Left renal cortex interstitium (tissue), 4 donors: ENCODE data around the gene CSNK2A1. TPM values are rescaled to one million over a fixed set of nuclear protein-coding genes. Genes with fewer than 3 reads are reported as not detected.
A peak's percentile ranks its signal among the peaks of the same experiment; 100 is the strongest.
"Not testable (repeated sequence)": the region's sequence is repeated elsewhere in the genome, so short reads cannot be mapped to it uniquely, and the experiment has no call there.

ENCODE experiments used
- DNase-seq, 4 donors: peaks; one replicate each; pipeline ENCODE4 v3.0.0-alpha.2; 2013; ENCODE audit warnings: low read depth in 4 of 4, low spot score in 2 of 4, missing footprints in 1 of 4
- polyA plus RNA-seq, 4 donors: library from polyadenylated mRNA; unstranded; fragments of 120-200 nt; gene quantifications; one replicate each; pipeline ENCODE4 v1.2.1, GENCODE V29; 2013; ENCODE audit not compliant: insufficient read length in 4 of 4

CSNK2A1 gene
- polyA plus RNA-seq, result 100 to 1,000 TPM; 127 to 158 (median 142) TPM

DNA sequence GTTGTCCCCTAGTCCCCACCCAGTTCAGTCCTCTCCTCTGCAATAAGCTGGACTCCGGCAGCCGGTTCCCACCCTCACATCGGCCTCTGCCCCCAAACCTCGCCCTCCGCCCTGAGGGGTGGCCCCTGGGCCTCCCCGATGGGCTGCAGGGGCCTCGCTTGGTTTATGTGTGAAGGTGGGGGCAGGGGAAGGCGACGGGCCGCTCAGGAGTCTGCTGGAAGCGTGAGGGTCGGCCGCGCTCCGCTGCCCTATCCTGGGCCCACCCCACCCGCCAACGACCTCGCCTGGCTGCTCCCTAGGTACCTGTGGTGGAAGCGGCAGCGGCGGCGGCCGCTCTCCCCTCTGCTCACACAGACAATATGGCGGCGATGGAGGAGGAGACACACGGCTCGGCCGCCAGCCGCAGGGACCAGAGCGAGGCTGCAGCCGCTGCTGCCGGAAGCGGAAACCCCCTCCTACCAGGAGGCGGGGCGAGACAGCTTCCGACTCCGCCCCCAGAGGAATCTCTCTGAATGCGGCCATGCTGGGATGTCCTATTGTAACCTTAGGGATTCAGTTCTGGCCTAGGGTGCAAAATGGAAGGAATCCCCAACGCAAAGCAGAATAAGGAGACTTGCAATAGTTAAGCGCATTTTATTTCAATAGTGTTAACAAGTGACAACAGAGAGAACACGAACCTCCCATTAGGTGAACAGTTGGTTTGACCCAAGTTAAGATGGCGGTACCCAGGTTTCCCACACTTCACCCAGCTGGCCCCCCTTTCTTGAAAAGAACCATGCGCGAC, at the start of gene CSNK2A1:
Gene CSNK2A1, minus strand, starts transcription at position 422 of the 784 bp plus-strand sequence. CDS start 35,239 bp downstream, outside the sequence.
- DNase-seq, result peak; percentile 95 to 100 (median 99)

GRCh38 chr20:592506-592905, 48.9 kb upstream of the CSNK2A1 start:
- DNase-seq, result no peak

DNA sequence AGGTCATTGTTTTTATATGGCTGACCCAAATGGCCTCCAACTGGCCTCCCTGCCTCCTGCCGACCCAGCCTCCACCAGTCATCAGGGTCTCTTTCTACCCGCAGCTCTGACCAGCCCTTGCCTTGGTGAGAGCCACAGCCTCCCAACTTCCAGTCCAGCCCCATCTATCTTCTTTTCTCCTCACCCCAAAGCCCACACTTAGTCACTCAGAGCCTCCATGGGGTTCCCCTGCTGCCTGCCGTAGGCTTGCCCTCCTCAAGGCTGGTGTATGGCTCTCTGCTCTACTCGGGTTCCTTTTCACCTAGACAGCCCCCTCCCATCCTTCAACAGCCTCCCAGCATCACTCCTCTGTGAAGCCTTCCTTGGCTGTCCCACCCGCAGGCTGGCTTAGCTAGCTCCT, 48.4 kb upstream of the CSNK2A1 start:
- DNase-seq, result no peak

- no peak for DNase-seq
Measured at GRCh38 chr20:588932-589672, 45.5 kb upstream of the CSNK2A1 start.

DNA sequence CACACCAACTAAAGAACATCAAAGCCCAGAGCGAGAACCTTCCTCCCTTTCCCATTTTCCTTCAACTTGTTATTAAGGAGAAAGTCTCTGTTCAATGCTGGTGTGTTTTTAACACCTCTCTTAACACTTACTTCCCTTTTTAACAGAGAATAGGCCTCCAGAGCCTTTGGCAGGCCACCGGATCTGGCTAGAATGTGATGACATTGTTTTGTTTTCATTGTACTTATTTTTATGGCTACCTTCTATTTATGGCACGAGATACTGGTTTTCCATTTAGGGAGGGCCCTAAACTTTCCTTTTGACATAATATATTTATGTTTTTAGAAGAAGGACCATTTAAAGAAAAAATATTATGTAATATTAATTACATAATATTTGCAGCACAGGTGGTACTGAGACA, 44.9 kb upstream of the CSNK2A1 start:
- no peak for DNase-seq

- no peak for DNase-seq
Measured at GRCh38 chr20:584971-585301, 41.3 kb upstream of the CSNK2A1 start.

DNA sequence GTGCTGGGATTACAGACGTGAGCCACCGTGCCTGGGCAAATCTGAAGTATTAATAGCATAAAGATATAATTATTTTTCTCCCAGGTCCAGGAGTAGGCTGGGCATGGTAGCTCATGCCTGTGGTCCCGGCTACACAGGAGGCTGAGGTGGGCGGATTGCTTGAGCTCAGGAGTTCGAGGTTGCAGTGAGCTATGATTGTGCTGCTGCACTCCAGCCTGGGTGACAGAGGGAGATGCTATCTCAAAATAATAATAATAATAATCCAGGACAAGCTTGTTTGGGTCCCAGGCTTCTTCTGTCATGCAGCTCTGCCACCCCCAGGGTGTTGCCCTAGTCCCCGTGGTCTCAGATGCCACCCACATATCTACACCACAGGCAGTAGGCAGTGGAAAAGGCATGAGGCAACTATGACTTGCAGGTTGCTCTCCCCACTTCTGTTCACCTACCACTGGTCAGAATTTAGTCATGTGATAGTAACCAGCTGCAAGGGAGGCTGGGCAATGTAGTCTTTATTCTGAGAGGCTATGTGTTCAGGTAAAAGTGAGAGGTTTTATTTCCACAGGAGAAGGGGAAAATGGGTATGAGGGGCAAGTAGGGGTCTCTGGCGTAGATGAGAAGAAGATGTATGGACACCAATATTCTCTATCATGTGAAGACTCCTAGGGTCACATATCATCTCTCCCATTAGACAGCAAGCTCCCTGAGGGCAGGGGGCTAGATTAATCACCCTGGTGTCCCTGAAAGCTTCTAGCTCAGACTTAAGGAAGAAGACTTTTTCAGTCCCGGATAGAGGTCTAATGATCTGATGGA, 40.8 kb upstream of the CSNK2A1 start:
- DNase-seq, result no peak

DNA sequence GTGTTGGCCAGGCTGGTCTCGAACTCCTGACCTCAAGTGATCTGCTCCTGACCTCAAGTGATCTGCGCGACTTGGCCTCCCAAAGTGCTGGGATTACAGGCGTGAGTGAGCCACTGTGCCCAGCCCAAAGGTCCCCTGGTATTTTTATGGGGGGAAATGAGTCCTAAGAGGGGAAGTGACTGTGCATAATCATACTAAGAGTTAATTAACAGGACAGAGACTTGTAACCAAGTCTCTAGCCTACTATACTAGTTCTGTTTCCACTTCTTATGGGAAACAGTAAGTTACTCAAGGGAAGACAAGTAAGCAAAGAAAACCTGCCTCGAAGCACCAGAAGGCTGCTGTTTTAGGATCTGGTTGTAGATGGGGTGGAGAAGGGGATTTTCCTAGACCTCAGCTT, 38.6 kb upstream of the CSNK2A1 start:
- DNase-seq, result no peak

DNA sequence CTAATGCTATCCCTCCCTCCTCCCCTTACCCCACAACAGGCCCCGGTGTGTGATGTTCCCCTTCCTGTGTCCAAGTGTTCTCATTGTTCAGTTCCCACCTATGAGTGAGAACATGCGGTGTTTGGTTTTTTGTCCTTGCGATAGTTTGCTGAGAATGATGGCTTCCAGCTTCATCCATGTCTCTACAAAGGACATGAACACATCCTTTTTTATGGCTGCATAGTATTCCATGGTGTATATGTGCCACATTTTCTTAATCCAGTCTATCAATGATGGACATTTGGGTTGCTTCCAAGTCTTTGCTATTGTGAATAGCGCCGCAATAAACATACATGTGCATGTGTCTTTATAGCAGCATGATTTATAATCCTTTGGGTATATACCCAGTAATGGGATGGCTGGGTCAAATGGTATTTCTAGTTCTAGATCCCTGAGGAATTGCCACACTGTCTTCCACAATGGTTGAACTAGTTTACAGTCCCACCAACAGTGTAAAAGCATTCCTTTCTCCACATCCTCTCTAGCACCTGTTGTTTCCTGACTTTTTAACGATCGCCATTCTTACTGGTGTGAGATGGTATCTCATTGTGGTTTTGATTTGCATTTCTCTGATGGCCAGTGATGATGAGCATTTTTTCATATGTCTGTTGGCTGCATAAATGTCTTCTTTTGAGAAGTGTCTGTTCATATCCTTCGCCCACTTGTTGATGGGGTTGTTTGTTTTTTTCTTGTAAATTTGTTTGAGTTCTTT, 35.5 kb upstream of the CSNK2A1 start:
- DNase-seq, result not testable (repeated sequence)

- DNase-seq, result no peak
Measured at GRCh38 chr20:577167-577791, 33.7 kb upstream of the CSNK2A1 start.

DNA sequence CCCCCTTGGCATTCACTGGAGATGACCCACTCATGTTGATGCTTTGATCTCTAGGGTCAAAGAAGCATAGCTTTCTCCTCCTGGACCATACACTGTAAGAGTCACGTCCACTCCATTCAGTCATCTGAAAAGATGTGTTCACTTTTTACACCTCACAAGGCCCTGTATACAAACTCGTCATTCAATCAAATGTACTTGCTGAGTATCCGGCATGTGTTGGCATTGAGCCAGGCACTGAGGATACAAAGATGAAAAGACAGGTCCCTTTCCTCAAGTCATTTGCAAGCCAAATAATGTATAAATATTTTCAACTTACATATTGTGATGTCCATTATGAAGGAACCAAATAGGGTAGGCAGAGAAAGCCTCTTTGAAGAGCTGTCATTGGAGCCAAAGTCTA, 32.6 kb upstream of the CSNK2A1 start:
- DNase-seq, result no peak

- no peak for DNase-seq
Measured at GRCh38 chr20:575230-575629, 31.6 kb upstream of the CSNK2A1 start.

- DNase-seq, result no peak
Measured at GRCh38 chr20:574297-574942, 30.8 kb upstream of the CSNK2A1 start.

GRCh38 chr20:573414-574296, 30.1 kb upstream of the CSNK2A1 start:
- no peak for DNase-seq

DNA sequence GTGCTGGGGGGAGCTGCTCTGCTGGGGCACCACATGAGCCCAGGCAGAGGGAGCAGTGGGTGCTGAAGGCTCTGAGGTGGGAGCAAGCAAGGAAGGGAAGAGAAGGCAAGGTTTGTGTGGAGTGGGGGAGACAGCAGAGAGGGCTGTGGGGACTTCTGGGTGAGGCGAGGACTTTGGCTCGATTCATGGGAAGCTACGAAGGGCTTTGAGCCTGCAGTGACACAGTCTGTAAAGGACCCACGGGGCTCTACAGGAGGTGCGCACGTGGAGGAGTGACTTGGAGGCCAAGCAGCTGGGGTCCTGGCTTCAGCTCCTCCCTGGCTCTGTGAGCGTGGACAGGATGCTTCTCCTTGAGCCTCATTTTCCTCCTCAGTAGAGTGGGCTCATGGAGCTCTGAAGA, 29.1 kb upstream of the CSNK2A1 start:
- no peak for DNase-seq

GRCh38 chr20:571754-572441, 28.3 kb upstream of the CSNK2A1 start:
- peak in 3 of 4 donors; percentile 27 to 50 (median 50) for DNase-seq

DNA sequence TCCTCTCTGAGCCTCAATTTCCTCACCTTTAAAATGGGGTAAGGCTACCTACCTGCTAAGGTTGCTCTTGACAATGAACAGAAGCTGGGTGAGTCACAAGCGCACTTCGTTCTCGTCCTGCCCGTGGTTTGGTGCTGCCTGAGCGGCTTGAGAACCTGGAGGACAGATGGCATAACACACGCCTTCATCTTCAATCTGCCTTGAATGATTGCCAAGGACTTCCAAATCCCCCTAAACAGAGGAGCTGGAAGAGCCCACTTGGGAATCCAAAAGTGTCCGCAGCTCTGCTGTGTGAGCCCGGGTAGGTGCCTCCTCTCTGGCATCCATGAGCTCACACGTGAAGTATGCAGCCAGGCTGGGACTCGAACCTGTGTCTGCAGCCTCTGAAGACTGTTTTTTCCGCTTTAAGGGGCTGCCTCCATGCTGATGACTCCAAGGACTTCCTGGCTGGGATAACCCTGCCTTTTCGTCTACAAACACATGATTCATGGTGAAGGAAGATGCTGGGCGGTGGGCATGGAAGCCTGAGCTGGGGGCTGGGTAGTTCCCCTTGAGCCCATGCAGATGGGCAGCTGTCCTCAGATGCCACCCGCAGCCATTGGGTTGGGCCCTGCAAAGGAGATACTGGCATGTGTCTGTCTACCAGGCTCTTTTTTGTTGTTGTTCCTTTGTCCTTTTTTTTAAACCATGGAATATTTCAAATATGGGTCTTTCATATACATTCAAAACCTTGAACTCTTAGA, 25.3 kb upstream of the CSNK2A1 start:
- DNase-seq, result no peak
